ENCODE data around the gene THUMPD2.

THUMPD2 gene

GRCh38 chr2:39779927-39780326 is 869 bp upstream of the THUMPD2 start:
- FAIRE-seq: no peak
- no peak for DNase-seq (ENCODE audit: insufficient read length, low spot score)
- no peak for TF ChIP-seq CTCF (IDR thresholded peaks at IDR 0.05; ENCODE audit: insufficient read depth, missing control alignments)

- TF ChIP-seq CTCF (IDR thresholded peaks at IDR 0.05; ENCODE audit: insufficient read depth, missing control alignments): no peak
- DNase-seq (ENCODE audit: insufficient read length, low spot score) (no peak), FAIRE-seq (no peak)
Measured at GRCh38 chr2:39779341-39779851, 338 bp upstream of the THUMPD2 start.

GRCh38 chr2:39778233-39778632 is 825 bp downstream of the THUMPD2 start:
- DNase-seq (ENCODE audit: insufficient read length, low spot score): no peak
- no peak for TF ChIP-seq CTCF (IDR thresholded peaks at IDR 0.05; ENCODE audit: insufficient read depth, missing control alignments)
- FAIRE-seq: no peak

DNA sequence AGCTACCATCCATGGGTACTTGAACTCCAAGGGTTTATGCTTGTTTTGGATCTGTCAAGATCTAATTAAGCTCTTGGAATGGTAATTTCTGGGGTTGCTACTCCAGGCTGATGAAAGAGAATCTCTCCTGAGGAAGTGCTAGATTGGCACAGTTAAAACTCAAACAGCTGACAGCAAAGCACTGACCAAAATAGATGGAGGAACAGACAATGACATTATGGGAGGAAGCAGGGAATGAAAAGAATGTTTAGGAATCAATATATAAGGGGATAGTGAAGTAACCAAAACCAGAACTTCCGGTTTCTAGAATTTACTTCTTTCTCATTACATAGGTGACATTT is 6.3 kb downstream of the THUMPD2 start:
- no peak for DNase-seq (ENCODE audit: insufficient read length, low spot score)

GRCh38 chr2:39772086-39772811 is 6.8 kb downstream of the THUMPD2 start:
- FAIRE-seq (no peak), DNase-seq (ENCODE audit: insufficient read length, low spot score) (no peak)
- TF ChIP-seq CTCF (IDR thresholded peaks at IDR 0.05; ENCODE audit: insufficient read depth, missing control alignments): no peak

More for the DNA sequence above, 6.3 kb downstream of the THUMPD2 start:
- no peak for FAIRE-seq
- TF ChIP-seq CTCF (IDR thresholded peaks at IDR 0.05; ENCODE audit: insufficient read depth, missing control alignments): no peak

DNA sequence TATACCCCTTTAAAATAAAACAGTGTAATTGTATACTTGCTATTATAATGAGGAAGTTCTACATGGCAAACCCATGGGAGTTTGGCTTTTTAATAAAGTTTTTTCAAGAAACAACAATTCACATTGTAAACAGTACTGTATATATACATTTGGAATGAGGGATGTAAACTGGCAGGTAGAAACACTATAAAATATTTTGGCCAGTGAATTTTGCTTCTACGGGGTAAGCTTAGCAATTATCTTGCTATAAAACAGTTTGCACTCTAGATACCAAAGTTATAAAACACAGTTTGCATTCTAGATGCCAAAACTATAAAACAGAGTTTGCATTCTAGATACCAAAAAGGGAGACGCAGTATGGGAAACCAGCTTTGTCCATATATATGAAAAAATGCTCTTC is 16.6 kb downstream of the THUMPD2 start:
- no peak for DNase-seq (ENCODE audit: insufficient read length, low spot score)
- no peak for FAIRE-seq
- TF ChIP-seq CTCF (IDR thresholded peaks at IDR 0.05; ENCODE audit: insufficient read depth, missing control alignments): no peak

- FAIRE-seq: no peak
- DNase-seq (ENCODE audit: insufficient read length, low spot score): no peak
- TF ChIP-seq CTCF (IDR thresholded peaks at IDR 0.05; ENCODE audit: insufficient read depth, missing control alignments): no peak
Measured at GRCh38 chr2:39757156-39757555, 21.9 kb downstream of the THUMPD2 start.

Measured in D721Med (cell line).